Muscle layer of colon (tissue), 2 donors: Measurements from ENCODE around the gene PAK4.

Source experiments
- H3K27ac ChIP-seq: one replicate; pipeline ENCODE4 v1.7.0; 2013; ENCODE audit warnings: low read depth, mild to moderate bottlenecking, low read length, moderate library complexity
- H3K27me3 ChIP-seq, 2 donors: one replicate each; pipeline ENCODE4 v1.7.0; 2013; ENCODE audit warnings: low read length in 2 of 2, mild to moderate bottlenecking in 2 of 2; ENCODE audit not compliant: insufficient read depth in 2 of 2, control insufficient read depth in 1 of 2
- H3K36me3 ChIP-seq: one replicate; pipeline ENCODE4 v1.7.0; 2013; ENCODE audit warnings: mild to moderate bottlenecking, low read length; ENCODE audit not compliant: insufficient read depth
- H3K4me1 ChIP-seq: one replicate; pipeline ENCODE4 v1.7.0; 2013; ENCODE audit warnings: mild to moderate bottlenecking, low read length; ENCODE audit not compliant: insufficient read depth
- H3K4me3 ChIP-seq, 2 donors: one replicate each; pipeline ENCODE4 v1.7.0; 2013; ENCODE audit warnings: low read length in 2 of 2, low read depth in 1 of 2, mild to moderate bottlenecking in 1 of 2, moderate library complexity in 1 of 2
- H3K9ac ChIP-seq: one replicate; pipeline ENCODE4 v1.7.0; 2013; ENCODE audit warnings: low read length
- H3K9me3 ChIP-seq: one replicate; pipeline ENCODE4 v1.7.0; 2013; ENCODE audit warnings: mild to moderate bottlenecking, low read length
- donor health status: abdominal sarcoma.
- donor health status: Adenocarcinoma of cecum.

PAK4 gene

GRCh38 chr19:39125554-39126311 is at the start of gene PAK4:
TSS of gene PAK4 (plus strand) at chr19:39125786. CDS start at chr19:39169554, 43,768 bp downstream.
- Histone ChIP-seq H3K27ac (peak within 1 kb of the TSS; percentile 95), H3K4me3 (peak within 1 kb of the TSS; percentile 83 to 87), H3K9ac (peak within 1 kb of the TSS; percentile 65), H3K9me3 (no peaks in the 10 kb centered on the region), H3K36me3 (no peaks in the 10 kb centered on the region), H3K27me3 (no peaks in the 10 kb centered on the region), H3K4me1 (peaks cover 28% of the 10 kb centered on the region)

- Histone ChIP-seq H3K4me1 (no peaks in the 10 kb centered on the region), H3K9me3 (no peaks in the 10 kb centered on the region), H3K36me3 (no peaks in the 10 kb centered on the region), H3K4me3 (no peak overlapping the region), H3K27ac (no peak overlapping the region), H3K9ac (no peak overlapping the region), H3K27me3 (peaks cover 8 to 10% of the 10 kb centered on the region in 2 donors)
Observed at GRCh38 chr19:39077323-39077722, 48.3 kb upstream of the PAK4 start.

GRCh38 chr19:39078436-39079200 is 47.0 kb upstream of the PAK4 start:
- Histone ChIP-seq H3K27me3 (peaks cover 20 to 23% of the 10 kb centered on the region in 2 donors), H3K27ac (no peak overlapping the region), H3K9ac (no peak overlapping the region), H3K4me3 (no peak overlapping the region), H3K9me3 (no peaks in the 10 kb centered on the region), H3K36me3 (no peaks in the 10 kb centered on the region), H3K4me1 (no peaks in the 10 kb centered on the region)

DNA sequence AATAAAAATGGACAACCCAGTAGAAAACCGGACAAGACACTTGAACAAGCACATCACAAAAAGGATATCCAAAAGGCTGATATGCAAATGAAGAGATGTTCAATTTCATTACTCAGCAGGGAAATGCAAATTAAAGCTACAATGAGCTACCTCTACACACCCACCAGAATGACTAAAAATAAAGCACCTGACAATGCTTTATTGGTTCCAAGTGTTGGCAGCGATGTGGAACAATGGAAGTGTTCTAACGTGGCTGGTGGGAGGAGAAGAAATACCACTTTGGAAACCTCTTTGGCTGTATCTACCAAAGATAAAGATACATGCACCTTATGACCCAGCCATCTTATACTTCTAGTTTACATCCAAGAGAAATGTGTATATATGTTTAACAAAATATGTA is 45.2 kb upstream of the PAK4 start:
- H3K9ac ChIP-seq: no peak overlapping the region
- H3K4me1 ChIP-seq: no peaks in the 10 kb centered on the region
- no peak overlapping the region for H3K4me3 ChIP-seq
- H3K27ac ChIP-seq: no peak overlapping the region
- peaks cover 22 to 39% of the 10 kb centered on the region in 2 donors for H3K27me3 ChIP-seq
- H3K36me3 ChIP-seq: no peaks in the 10 kb centered on the region
- no peaks in the 10 kb centered on the region for H3K9me3 ChIP-seq

DNA sequence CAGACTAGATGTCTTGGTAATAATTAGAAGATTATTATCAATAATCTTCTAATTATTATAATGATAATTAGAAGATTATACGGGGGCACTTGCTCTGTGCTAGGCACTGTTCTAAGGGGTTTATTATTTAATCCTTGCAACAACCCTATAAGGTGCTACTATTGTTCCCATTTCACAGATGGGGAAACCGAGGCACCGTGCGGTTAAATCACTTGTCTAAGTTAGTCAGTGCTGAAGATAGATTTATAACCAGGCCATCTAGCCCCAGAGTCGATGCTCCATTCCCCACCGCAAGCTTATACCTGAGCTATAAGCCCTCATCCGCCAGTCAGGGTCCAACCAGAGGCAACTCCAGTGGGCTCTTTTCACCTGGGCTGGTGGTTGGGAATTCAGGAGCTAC is 43.4 kb upstream of the PAK4 start:
- Histone ChIP-seq H3K27ac (no peak overlapping the region), H3K36me3 (no peaks in the 10 kb centered on the region), H3K9me3 (no peaks in the 10 kb centered on the region), H3K4me3 (no peak overlapping the region), H3K27me3 (peaks cover 22 to 43% of the 10 kb centered on the region in 2 donors), H3K9ac (no peak overlapping the region), H3K4me1 (no peaks in the 10 kb centered on the region)

DNA sequence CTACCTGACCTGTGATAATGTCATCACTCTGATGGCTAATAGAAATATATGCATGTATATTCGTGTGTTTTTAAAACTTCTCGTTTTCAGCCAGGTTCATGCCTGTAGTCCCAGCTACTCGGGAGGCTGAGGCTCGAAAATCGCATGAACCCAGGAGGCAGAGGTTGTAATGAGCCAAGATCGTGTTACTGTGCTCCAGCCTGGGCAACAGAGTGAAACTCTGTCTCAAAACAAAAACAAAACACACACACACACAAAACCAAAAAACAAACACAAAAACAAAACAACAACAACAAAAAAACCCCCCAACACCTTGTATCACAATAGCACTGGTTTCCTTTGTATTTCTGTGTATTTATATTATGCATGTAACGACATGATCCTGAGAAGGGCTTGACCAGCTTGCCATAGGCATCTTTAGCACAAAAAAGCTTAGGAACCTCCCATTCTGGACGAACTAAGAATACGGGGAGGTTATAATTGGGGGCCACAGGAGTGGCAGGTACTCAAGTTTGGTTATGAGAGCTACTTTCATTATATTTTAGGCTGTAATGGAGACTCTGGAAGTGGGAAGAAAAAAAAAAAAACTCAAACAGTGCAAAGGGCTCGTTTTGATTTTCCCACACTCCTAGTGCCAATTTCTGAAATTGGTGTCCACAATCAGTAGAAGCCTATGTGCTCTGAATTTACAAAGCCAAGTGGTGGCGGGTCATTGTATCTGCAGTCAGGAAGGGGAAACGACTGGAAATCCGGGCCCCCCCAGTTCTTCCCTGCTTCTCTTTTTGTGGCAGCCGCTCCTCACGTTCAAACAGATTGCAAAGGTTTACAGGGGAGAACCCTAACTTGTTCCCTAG is 42.6 kb upstream of the PAK4 start:
- Histone ChIP-seq H3K27me3 (peaks cover 16 to 40% of the 10 kb centered on the region in 2 donors), H3K4me1 (no peaks in the 10 kb centered on the region), H3K9ac (no peak overlapping the region), H3K4me3 (no peak overlapping the region), H3K36me3 (no peaks in the 10 kb centered on the region), H3K9me3 (no peaks in the 10 kb centered on the region), H3K27ac (no peak overlapping the region)

DNA sequence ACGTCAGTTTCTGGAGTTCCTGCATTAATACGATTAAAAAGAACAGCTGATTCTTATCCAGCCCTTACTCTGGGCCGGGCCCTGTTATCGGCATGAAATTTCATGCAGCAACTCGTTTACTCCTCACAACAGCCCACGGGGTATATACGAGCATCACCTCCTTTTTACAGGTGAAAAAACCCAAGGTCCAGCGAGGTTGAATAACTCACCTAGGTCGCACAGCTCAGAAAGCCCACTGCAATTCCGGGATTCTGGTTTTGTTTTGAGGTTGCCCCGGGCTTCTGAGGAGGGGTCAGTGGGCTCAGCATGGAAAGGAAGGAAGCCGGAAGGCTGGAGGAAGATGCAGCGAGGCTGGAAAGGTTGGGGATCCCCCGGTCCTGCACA is 42.0 kb upstream of the PAK4 start:
- no peak overlapping the region for H3K4me3 ChIP-seq
- no peaks in the 10 kb centered on the region for H3K4me1 ChIP-seq
- H3K9me3 ChIP-seq: no peaks in the 10 kb centered on the region
- H3K27ac ChIP-seq: no peak overlapping the region
- no peak overlapping the region for H3K9ac ChIP-seq
- no peaks in the 10 kb centered on the region for H3K36me3 ChIP-seq
- peaks cover 16 to 40% of the 10 kb centered on the region in 2 donors for H3K27me3 ChIP-seq

- no peaks in the 10 kb centered on the region for H3K9me3 ChIP-seq
Observed at GRCh38 chr19:39083983-39084731, 41.4 kb upstream of the PAK4 start, which contains the start of gene ACP7. TSS of gene ACP7 (plus strand) at chr19:39084368. CDS start at chr19:39085270, 902 bp downstream.

DNA sequence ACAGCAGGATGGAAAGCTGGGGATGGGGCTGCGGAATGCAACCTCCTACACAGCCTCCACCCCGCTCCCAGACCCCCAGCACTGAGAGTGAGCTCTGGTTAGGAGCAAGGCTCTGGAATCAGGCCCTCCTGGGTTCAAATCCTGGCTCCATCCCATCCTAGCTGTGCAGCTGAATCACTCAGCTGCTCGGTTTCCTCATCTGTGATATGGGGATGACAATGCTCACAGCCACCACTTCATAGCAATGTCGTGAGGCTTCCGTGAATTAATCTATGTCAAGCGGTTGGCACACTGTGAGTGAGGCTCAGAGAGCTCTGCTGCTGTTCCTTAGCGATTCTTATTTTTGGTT is 40.9 kb upstream of the PAK4 start:
- Histone ChIP-seq H3K9me3 (no peaks in the 10 kb centered on the region), H3K4me3 (no peak overlapping the region), H3K27ac (no peak overlapping the region), H3K4me1 (no peaks in the 10 kb centered on the region), H3K36me3 (no peaks in the 10 kb centered on the region), H3K9ac (no peak overlapping the region), H3K27me3 (peaks cover 16 to 40% of the 10 kb centered on the region in 2 donors)

More at GRCh38 chr19:39083983-39084731, 41.4 kb upstream of the PAK4 start, which contains the start of gene ACP7:
- no peak within 1 kb of the TSS for H3K4me3 ChIP-seq
- no peaks in the 10 kb centered on the region for H3K4me1 ChIP-seq
- no peaks in the 10 kb centered on the region for H3K36me3 ChIP-seq
- H3K27ac ChIP-seq: no peak within 1 kb of the TSS
- no peak within 1 kb of the TSS for H3K9ac ChIP-seq
- H3K27me3 ChIP-seq: peaks cover 16 to 40% of the 10 kb centered on the region in 2 donors

- H3K9me3 ChIP-seq: no peaks in the 10 kb centered on the region
- H3K9ac ChIP-seq: no peak overlapping the region
- H3K4me3 ChIP-seq: no peak overlapping the region
- H3K27me3 ChIP-seq: peaks cover 16 to 40% of the 10 kb centered on the region in 2 donors
- H3K27ac ChIP-seq: no peak overlapping the region
- no peaks in the 10 kb centered on the region for H3K4me1 ChIP-seq
- H3K36me3 ChIP-seq: no peaks in the 10 kb centered on the region
Observed at GRCh38 chr19:39085392-39085791, 40.2 kb upstream of the PAK4 start.
